CD4-positive, alpha-beta T cell treated with Interleukin-6 for 4 hours (primary cell): ENCODE data around the gene ITGA7.

Experiments used
- DNase-seq: peaks from one replicate; pipeline ENCODE4 v3.0.0-alpha.2; 2020; ENCODE audit warnings: mixed read lengths

Gene ITGA7

GRCh38 chr12:55718015-55718414, 10.3 kb upstream of the ITGA7 start:
- DNase-seq = no peak

GRCh38 chr12:55717011-55718007, 9.6 kb upstream of the ITGA7 start:
- DNase-seq = no peak

- no peak for DNase-seq
Observed at GRCh38 chr12:55716582-55716957, 8.9 kb upstream of the ITGA7 start.

- DNase-seq = peak; percentile 92
Observed at GRCh38 chr12:55715833-55716581, 8.3 kb upstream of the ITGA7 start, which contains the start of gene BLOC1S1. Gene BLOC1S1, plus strand, starts transcription at chr12:55716046. Its CDS starts 6 bp downstream, at chr12:55716052.

- DNase-seq = no peak
Observed at GRCh38 chr12:55715169-55715764, 7.6 kb upstream of the ITGA7 start.

GRCh38 chr12:55713721-55714120, 6.0 kb upstream of the ITGA7 start:
- no peak for DNase-seq

GRCh38 chr12:55712700-55713415, 5.2 kb upstream of the ITGA7 start:
- no peak for DNase-seq

- DNase-seq = no peak
Observed at GRCh38 chr12:55711786-55712553, 4.3 kb upstream of the ITGA7 start.

GRCh38 chr12:55708695-55709233, 1.1 kb upstream of the ITGA7 start:
- no peak for DNase-seq

GRCh38 chr12:55707219-55707671, 459 bp downstream of the ITGA7 start:
- DNase-seq = peak; percentile 29

GRCh38 chr12:55706568-55707218, 1.0 kb downstream of the ITGA7 start:
- DNase-seq = no peak

- no peak for DNase-seq
Observed at GRCh38 chr12:55705782-55706402, 1.8 kb downstream of the ITGA7 start.

GRCh38 chr12:55704824-55705718, 2.6 kb downstream of the ITGA7 start:
- no peak for DNase-seq

- DNase-seq = no peak
Observed at GRCh38 chr12:55703901-55704761, 3.6 kb downstream of the ITGA7 start.

- no peak for DNase-seq
Observed at GRCh38 chr12:55703288-55703687, 4.4 kb downstream of the ITGA7 start.

GRCh38 chr12:55702861-55703260, 4.8 kb downstream of the ITGA7 start:
- DNase-seq = no peak

- no peak for DNase-seq
Observed at GRCh38 chr12:55700255-55701018, 7.3 kb downstream of the ITGA7 start.
